ENCODE results near the gene LHX3.

LHX3 gene

DNA sequence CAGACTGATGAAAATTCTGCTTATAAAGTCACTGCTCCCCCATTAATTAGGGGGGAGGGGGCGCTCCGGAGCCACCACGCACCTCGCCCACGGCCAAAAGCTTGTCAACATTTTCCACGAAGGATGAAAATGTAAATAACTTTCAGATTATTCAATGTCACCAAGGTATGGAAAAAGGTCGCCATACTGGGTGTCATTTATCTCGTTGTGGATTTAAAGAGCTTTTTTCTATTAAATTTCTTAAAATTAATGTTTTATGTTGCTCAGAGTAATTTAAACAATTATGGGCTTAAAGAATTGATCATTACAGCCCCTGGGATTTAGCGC lies 13.0 kb downstream of the LHX3 start:
- H3K4me3 ChIP-seq (replicated peaks in 1 of 2; ENCODE audit: low read depth in 2 of 2, low read length in 2 of 2) = no peak overlapping the region
- no peak for DNase-seq (ENCODE audit: low read depth in 2 of 2)
- TF ChIP-seq, protein P1, sequence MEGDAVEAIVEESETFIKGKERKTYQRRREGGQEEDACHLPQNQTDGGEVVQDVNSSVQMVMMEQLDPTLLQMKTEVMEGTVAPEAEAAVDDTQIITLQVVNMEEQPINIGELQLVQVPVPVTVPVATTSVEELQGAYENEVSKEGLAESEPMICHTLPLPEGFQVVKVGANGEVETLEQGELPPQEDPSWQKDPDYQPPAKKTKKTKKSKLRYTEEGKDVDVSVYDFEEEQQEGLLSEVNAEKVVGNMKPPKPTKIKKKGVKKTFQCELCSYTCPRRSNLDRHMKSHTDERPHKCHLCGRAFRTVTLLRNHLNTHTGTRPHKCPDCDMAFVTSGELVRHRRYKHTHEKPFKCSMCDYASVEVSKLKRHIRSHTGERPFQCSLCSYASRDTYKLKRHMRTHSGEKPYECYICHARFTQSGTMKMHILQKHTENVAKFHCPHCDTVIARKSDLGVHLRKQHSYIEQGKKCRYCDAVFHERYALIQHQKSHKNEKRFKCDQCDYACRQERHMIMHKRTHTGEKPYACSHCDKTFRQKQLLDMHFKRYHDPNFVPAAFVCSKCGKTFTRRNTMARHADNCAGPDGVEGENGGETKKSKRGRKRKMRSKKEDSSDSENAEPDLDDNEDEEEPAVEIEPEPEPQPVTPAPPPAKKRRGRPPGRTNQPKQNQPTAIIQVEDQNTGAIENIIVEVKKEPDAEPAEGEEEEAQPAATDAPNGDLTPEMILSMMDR (IDR thresholded peaks at IDR 0.05; ENCODE audit: low read depth, low read length) = no peak

DNA sequence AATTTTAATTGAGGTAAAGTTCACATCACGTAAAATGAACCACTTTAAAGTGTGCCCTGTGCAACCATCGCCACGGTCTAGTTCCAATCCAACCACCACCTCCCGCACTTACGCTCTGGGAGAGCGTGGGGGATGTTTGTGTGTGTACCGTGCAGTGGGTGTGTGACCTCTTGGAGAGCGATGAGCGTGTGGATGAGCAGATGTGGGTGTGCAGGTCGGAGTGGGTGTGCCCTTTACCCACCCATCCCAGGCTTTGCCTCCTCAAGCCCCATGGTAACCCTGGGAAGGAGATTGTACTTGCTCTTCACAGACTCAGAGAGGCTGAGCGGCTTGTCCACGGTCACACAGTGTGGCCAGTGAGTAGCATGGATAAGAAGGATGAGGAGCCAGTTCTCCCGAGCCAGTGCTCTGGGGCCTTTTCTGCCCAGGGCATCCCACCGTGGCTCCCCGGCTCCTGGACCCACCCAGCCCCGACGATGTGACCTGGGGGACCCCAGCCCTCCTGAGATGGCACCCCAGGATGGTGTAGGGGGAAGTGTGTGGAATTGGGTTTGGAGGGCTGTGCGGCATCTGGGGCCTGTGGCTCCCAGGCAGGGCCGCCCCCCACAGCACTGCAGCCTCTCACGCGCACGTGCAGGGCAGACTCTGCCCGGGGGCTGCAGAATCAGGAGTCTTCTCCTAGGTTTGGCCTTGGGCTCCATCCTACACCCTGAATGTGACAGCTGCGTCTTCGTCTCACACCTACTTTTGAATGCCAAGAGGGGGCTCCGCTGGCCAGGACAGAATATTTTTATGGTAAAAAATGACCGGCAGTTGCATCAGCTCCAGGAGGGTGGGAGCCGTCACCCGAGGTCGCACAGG lies 13.6 kb downstream of the LHX3 start:
- no peak overlapping the region for H3K4me3 ChIP-seq (replicated peaks in 1 of 2; ENCODE audit: low read depth in 2 of 2, low read length in 2 of 2)
- no peak for DNase-seq (ENCODE audit: low read depth in 2 of 2)
- TF ChIP-seq, protein P1 (IDR thresholded peaks at IDR 0.05; ENCODE audit: low read depth, low read length) = no peak

DNA sequence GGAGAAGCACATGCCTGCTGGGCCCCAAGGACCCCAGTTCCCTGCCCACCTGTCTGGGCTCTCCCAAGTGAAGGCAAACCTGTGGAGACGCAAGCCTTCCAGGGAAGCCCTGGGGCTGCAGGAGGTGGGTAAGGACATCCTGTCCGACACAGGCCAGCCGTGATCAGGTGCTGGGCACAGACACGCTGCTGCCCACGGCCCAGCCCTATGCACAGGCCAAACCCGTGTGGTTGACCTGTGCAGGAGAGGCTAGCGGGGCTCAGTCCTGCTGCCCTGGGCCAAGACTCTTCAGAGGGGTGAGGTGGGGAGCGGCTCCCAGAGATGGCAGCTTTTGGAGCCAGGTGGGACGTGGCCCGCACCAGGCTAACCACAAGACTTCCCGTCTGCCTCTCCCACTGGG lies 14.3 kb downstream of the LHX3 start:
- TF ChIP-seq, protein P1 (IDR thresholded peaks at IDR 0.05; ENCODE audit: low read depth, low read length) = no peak
- no peak overlapping the region for H3K4me3 ChIP-seq (replicated peaks in 1 of 2; ENCODE audit: low read depth in 2 of 2, low read length in 2 of 2)
- no peak for DNase-seq (ENCODE audit: low read depth in 2 of 2)

DNA sequence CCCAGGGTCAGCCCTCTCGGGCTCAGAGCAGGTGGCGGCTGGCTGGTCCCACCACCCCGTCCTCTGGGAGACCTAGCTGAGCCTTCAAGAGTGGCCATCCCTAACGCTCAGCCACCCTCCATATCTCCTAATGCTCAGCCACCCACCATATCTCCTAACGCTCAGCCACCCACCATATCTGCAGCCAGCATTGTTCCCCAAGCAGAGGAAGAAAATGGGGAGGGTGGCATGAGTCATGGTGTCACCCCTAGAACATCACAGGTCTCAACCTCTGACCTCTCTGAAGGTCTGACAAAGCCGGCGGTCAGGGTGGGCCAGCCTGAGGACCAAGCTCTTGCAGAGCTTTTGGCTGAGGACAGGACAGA lies 14.7 kb downstream of the LHX3 start:
- no peak overlapping the region for H3K4me3 ChIP-seq (replicated peaks in 1 of 2; ENCODE audit: low read depth in 2 of 2, low read length in 2 of 2)
- TF ChIP-seq, protein P1 (IDR thresholded peaks at IDR 0.05; ENCODE audit: low read depth, low read length) = no peak
- DNase-seq (ENCODE audit: low read depth in 2 of 2) = no peak

DNA sequence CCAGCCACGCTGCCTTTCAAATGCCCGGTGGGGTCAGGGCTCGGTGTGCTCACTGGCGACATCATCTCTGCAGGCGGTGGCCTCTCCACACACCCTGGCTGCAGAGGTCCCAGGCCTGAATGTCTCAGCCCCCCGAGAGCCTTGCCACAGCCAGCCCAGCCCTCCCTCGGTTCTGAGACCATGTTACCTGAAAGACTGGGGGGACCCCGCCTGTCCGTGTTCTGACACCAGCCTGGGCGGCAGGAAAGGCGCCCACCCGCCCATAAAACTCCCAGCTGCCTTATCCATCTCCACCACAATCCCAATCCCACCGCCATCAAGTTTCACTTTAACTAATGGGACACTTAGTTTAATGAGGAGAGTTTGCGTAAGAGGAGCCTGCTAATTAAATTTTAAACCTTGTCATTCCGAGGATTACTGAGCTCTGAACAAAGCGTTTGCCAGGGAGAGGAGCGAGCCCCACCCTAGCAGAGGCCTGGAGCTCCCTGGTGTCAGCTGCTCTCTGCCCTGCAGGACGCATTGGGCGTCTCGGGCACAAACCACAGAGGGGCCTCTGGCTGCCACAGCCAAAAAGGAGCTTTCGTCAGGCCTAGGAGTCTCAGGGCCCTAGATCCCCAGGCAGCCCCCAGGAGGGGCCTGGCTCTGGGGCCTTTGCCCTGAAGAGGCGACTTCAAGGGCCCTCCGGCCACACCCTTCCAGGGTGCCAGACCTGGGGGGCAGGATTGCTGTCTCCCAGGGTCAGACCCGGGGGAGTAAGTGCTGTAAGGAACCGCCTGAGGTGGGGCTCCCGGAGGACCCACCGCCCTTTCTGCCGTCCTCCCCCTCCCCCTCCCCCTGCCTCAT lies 15.3 kb downstream of the LHX3 start:
- no peak for DNase-seq (ENCODE audit: low read depth in 2 of 2)
- TF ChIP-seq, protein P1 (IDR thresholded peaks at IDR 0.05; ENCODE audit: low read depth, low read length) = no peak
- H3K4me3 ChIP-seq (replicated peaks in 1 of 2; ENCODE audit: low read depth in 2 of 2, low read length in 2 of 2) = no peak overlapping the region

DNA sequence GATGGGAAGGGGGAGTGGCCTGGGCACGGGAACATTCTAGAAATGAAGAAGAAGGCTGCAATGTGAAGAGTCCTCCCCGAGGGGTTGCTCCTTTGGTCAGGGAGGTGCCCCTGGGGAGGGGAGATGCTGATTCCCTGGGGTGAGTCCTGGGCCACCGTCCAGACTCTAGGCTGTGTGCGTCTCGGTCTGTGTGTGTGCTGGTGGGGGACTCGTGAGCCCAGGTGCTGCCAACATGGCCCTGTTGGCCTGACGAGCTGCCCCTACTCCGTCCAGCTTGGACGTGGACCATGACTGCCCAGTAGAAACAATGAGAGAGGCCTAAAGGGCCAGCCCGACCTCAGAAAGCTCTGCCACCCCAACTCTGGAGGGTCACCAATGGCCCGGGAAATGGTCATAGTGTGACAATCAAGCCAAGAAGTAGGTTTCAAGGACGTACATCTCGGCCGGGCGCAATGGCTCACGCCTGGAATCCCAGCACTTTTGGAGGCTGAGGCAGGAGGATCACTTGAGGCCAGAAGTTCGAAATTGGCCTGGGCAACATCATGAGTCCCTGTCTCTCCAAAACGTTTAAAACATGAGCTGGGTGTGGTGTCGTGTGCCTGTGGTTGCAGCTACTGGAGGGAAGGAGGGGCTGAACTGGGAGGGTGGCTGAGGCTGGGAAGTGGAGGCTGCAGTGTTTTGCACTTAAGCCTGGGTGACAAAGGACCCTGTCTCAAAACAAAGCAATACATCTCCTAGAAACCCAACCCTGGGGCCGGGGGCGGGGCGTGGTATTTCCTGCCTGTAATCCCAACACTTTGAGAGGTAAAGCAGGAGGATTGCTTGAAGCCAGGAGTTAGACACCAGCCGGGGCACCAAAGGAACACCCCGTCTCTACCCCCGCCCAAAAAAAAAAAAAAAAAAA lies 17.0 kb downstream of the LHX3 start:
- TF ChIP-seq, protein P1 (IDR thresholded peaks at IDR 0.05; ENCODE audit: low read depth, low read length) = no peak
- DNase-seq (ENCODE audit: low read depth in 2 of 2) = no peak
- H3K4me3 ChIP-seq (replicated peaks in 1 of 2; ENCODE audit: low read depth in 2 of 2, low read length in 2 of 2) = no peak overlapping the region
